GM12875 (cell line): ENCODE measurements around the gene AAMDC.

ENCODE experiments used
- H3K4me3 ChIP-seq: one replicate; pipeline ENCODE4 v1.5.1; 2011; ENCODE audit warnings: low read depth, low read length, control low read depth
- CTCF ChIP-seq: IDR thresholded peaks from 2 replicates; pipeline ENCODE4 v1.5.1; 2011; ENCODE audit warnings: low read depth, mild to moderate bottlenecking, control low read depth, inconsistent platforms, low read length, moderate library complexity, borderline replicate concordance; ENCODE audit not compliant: insufficient read depth

The AAMDC gene

DNA sequence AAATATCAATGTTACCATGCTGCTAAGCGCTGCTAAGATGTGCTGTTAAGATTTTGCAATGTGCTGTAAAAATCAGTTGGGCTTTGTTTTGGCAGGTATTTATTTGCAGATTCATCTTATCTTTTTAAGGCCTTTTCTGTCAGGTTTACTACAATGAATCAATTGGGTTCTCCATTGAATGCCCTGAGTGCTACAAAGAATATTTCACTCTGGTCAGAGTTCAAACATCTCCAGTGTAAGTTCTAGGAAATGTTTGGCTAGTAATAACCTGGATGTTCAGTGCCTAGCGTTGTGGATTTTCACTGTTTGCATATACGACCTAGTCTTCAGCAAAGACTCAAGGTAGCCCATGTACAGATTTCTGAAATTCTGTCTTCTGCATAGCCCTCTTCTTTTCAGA is 36.4 kb upstream of the AAMDC start:
- H3K4me3 ChIP-seq: no peak overlapping the region
- TF ChIP-seq CTCF: no peak

DNA sequence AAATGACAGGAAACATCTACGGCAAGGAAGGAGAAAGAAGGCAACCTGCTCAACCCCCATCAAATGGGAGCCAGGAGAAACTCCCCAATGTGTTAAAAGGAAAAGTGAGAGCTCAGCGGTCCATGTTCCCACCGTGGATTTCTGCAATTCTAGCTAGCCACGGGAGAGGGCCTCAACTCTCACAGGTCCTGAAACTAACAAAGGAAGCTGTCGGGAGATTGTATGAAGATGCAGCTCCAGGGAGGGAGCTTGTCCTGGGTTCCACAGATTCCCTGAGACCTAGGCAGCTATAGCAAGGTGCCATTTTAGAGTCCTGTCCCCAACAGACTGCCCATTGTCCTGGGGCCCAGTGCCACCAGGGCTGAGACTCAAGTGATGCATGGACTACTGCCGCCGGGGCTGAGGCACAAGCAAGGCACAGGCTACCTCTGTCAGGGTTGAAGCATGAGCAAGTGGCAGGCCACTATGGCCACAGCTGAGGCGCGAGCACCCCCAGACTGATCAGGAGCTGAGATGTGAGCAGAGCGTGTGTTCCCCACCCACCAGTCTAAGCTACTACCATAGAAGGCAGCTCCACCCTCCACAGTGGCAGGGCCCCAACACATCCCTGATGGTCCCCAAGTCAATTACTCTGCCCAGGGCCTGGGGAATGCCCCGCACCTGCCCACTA is 31.7 kb upstream of the AAMDC start:
- H3K4me3 ChIP-seq: no peak overlapping the region
- TF ChIP-seq CTCF: no peak

DNA sequence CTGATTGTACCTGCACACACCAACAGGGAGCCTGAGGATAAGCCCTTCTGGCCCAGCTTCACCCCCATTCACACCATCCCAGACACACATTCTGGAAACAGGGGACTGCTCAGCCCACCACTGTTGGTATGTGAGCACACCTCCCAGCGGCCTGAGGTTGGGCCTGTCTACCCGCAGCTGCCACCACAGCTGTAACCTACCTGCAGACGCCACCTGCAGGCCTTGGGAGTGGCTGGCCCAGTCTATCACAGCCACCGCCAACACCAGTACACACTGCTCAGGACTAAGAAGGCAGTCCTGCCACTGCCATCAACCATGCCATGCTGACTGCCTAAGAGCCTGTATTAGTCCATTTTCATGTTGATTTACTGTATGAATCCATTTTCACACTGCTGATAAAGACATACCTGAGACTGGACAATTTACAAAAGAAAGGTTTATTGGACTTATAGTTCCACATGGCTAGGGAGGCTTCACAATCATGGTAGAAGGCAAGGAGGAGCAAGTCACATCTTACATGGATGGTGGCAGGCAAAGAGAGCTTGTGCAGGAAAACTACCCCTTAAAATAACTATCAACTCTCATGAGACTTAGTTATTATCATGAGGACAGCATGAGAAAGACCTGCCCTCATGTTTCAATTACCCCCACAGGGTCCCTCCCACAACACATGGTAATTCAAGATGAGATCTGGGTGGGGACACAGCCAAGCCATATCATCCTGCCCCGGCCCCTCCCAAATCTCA is 31.0 kb upstream of the AAMDC start:
- TF ChIP-seq CTCF: no peak

DNA sequence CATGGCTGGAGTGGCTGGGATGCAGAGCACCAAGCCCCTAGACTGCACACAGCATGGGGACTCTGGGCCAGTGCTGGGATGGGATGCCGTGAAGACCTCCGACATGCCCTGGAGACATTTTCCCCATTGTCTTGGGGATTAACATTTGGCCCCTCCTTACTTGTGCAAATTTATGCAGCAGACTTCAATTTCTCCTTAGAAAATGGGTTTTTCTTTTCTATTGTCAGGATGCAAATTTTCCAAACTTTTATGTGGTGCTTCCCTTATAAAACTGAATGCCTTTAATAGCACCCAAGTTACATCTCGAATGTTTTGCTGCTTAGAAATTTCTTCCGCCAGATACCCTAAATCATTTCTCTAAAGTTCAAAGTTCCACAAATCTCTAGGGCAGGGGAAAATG is 29.6 kb upstream of the AAMDC start:
- no peak overlapping the region for H3K4me3 ChIP-seq
- no peak for TF ChIP-seq CTCF

More for the DNA sequence above, 31.0 kb upstream of the AAMDC start:
- no peak overlapping the region for H3K4me3 ChIP-seq

DNA sequence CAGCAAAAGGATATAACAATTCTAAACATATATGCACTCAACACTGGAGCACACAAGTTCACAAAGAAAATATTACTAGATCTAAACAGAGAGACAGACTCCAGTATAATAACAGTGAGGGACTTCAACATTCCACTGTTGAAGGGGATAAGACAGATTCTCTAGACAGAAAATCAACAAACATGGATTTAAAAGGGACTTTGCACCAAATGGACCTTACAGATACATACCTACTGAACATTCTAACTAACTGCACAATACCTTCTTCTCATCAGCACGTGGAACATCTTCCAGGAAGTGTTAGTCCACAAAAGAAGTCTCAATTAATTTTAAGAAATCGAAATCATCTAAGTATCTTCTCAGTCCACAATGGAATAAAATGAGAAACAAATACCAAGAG is 27.0 kb upstream of the AAMDC start:
- TF ChIP-seq CTCF: no peak
- no peak overlapping the region for H3K4me3 ChIP-seq

DNA sequence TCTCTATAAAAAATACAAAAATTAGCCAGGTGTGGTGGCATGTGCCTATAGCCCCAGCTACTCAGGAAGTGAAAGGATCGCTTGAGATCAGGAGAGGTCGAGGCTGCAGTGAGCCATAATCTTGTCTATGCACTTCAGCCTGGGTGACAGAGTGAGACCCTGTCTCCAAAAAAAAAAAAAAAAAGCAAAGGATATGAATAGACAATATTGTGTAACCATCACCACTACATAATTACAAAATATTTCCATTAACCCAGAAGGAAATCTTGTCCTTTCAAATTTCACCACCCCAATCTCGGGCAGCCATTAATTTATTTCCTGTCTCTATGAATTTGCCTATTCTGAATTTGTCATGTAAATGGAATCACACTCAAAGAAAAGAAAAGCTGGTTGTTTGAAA is 21.6 kb upstream of the AAMDC start:
- no peak for TF ChIP-seq CTCF
- no peak overlapping the region for H3K4me3 ChIP-seq

DNA sequence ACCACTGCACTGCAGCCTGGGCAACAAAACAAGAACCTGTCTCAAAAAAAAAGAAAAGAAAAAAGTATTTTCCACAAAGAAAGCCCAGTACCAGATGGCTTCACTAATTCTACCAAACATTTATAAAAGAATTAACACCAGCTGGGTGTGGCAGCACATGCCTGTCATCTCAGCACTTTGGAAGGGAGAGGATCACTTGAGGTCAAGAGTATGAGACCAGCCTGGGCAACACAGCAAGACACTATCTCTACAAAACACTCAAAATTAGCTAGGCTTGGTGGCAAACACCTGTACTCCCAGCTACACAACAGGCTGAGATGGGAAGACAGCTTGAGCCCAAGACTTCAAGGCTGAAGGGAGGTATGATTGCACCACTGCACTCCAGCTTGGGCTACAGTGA is 20.5 kb upstream of the AAMDC start:
- no peak overlapping the region for H3K4me3 ChIP-seq
- TF ChIP-seq CTCF: no peak
